ENCODE data around the gene KLHL42.
"Not testable (repeated sequence)": the region's sequence is repeated elsewhere in the genome, so short reads cannot be mapped to it uniquely, and the experiment has no call there.

Gene KLHL42, protein sequence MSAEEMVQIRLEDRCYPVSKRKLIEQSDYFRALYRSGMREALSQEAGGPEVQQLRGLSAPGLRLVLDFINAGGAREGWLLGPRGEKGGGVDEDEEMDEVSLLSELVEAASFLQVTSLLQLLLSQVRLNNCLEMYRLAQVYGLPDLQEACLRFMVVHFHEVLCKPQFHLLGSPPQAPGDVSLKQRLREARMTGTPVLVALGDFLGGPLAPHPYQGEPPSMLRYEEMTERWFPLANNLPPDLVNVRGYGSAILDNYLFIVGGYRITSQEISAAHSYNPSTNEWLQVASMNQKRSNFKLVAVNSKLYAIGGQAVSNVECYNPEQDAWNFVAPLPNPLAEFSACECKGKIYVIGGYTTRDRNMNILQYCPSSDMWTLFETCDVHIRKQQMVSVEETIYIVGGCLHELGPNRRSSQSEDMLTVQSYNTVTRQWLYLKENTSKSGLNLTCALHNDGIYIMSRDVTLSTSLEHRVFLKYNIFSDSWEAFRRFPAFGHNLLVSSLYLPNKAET

DNA sequence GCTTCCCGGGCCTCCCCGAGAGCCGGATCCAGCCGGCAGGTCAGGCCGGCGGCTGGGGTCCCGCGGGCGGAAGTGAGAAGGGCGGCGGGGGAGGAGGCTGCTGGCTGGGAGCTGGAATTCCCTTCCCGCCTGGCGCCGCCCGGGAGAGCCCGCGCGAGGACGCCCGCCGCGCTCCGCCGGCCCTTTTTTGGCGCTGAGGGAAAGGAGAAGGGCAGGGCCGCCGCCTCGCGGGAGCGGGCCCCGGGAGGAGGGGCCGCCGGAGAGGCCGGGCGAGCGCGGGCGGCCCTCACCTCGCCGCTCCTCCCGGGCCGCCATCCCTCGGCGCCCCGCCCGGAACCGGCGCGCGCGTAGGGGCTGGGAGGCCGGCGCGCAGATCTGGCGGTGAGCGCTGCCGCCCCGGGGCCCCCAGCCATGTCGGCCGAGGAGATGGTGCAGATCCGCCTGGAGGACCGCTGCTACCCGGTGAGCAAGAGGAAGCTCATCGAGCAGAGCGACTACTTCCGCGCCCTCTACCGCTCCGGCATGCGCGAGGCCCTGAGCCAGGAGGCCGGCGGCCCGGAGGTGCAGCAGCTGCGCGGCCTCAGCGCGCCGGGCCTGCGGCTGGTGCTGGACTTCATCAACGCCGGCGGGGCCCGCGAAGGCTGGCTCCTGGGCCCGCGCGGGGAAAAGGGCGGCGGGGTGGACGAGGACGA lies at the start of gene KLHL42, which contains the start of gene MANSC4:
Gene KLHL42, plus strand, starts transcription at position 314 of the 692 bp plus-strand sequence. Its CDS starts 98 bp downstream, at position 412.
Gene MANSC4, minus strand, starts transcription at position 317 of the 692 bp plus-strand sequence. CDS start 8,960 bp downstream, outside the sequence.
- peak; percentile 78 for DNase-seq

DNA sequence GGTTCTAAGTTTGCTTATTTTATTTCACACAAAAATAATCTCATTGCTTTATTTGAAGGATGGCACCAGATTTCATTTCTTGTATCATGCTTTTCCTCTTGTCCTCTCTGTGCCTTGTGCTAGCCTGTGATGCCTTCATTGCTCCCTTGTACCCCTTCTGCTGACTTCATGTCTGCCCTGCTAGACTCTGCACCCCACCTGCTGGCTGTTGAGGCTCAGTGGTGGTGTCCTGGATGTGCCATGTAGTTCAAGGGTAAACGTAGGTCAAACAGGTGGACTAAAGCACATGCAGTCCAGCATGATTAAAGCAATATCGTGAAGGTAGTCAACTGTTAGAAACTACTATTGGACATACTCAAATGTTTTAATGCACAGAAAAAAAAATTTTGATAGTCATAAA lies 47.8 kb upstream of the KLHL42 start:
- peak; percentile 6 for DNase-seq

DNA sequence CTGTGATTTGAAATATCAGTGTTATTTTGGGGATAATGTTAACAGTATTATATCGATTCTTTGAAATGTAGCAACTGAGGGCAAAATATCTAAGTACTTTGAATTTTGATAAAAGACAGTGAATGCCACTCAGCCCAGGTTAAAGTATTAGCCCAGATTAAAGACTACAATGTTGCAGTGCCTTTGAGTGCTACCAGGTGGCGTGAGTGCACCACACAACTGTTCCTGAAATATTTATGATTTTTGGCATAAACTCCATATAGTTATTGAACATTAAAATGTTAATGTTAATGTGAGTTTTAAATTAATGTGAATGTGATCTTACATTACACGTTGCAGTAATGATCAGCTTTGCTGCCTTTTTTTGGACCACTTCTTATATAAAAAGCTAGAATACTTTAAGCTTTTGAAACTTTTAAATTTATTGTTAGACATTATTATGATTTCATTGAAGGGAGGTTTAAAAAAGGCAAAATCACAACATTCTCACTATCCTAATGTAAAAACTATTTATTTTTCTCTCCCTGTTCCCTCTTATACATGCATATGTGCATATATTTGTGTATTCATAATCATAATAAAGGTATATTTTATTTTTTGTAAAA lies 46.9 kb upstream of the KLHL42 start:
- peak; percentile 24 for DNase-seq

DNA sequence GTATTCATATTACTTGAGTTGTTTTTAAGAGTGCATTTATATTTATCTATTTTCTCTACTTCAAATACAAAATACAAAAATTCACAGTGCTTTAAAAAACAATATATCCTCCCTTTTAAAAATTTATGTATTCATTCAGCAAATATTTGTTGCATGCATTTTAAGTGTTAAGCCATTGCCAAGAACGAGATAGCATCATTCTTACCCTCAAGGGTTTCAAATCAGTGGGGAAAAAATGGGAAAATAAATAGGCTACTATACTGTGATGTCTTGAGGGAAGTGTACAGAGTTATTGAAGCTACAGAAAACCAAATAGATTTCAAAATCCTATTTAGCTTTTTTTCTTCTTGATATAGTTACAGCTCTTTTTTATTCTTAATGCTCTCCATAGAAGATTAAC lies 46.2 kb upstream of the KLHL42 start:
- DNase-seq: no peak

DNA sequence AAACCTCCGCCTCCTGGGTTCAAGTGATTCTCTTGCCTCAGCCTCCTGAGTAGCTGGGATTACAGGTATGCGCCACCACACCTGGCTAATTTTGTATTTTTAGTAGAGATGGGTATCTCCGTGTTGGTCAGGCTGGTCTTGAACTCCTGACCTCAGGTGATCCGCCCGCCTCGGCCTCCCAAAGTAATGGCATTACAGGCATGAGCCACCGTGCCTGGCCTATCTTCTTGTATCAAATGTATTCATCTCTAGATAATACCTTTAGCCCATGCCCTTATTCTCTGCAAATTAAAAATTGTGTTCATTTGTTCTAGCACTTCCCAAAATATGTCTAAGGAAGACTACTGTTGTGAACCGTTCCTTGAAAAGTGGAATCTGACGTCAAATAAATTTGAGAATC lies 45.7 kb upstream of the KLHL42 start:
- DNase-seq: not testable (repeated sequence)

DNA sequence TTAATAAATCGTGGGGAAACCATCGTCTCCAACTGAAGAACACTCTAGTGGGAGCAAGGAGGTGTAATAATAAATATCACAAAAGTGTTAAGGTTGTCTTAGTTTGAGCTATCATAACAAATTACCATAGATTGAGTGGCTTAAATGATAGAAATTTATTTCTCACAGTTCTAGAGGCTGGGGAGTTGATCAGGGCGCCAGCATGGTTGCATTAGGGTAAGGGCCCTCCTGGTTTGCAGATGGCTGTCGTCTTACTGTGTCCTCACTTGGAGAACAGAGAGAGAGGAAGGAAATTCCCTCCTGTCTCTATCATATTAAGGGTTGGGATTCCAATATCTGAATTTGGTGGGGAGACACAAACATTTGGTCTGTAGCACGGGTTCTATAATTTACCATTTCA lies 36.4 kb upstream of the KLHL42 start:
- DNase-seq: no peak

DNA sequence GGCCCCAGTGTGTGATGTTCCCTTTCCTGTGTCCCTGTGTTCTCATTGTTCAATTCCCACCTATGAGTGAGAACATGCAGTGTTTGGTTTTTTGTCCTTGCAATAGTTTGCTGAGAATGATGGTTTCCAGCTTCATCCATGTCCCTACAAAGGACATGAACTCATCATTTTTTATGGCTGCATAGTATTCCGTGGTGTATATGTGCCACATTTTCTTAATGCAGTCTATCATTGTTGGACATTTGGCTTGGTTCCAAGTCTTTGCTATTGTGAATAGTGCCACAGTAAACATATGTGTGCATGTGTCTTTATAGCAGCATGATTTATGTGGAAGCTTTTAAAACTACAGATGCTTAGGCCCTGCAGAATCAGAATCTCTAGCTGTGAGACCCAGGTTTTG lies 34.3 kb upstream of the KLHL42 start:
- DNase-seq: peak; percentile 48

DNA sequence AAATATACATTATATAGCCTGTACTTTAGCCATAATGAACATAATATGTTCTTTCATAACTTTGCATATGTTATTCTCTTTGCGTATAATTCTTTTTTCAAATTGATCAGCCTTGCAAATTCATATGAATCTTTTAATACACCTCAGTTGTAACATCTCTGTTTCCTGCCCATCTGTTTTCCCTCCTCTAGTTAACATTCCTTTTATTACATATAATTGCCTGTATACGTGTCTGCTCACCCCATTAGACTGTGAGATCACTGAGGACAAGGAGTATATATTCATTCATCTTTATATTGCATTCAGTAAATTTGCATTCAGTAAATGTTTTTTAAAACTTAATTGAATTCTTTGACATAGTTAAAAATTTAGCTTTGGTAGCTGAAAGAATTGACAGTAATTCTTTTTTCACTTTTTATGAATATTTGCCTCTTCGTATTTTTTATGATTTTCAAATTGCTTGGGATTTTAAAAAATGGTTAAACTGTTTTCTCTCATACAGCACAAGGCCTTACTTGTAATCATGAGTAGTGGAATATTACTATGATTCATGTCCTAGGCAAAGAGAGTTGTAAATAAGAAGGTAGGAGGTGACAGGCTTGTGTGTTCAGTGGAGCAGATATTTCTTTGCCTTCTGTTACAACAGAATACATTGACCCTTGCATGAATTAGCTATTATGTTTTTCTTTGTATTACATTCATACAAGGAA lies 32.8 kb upstream of the KLHL42 start:
- peak; percentile 54 for DNase-seq

DNA sequence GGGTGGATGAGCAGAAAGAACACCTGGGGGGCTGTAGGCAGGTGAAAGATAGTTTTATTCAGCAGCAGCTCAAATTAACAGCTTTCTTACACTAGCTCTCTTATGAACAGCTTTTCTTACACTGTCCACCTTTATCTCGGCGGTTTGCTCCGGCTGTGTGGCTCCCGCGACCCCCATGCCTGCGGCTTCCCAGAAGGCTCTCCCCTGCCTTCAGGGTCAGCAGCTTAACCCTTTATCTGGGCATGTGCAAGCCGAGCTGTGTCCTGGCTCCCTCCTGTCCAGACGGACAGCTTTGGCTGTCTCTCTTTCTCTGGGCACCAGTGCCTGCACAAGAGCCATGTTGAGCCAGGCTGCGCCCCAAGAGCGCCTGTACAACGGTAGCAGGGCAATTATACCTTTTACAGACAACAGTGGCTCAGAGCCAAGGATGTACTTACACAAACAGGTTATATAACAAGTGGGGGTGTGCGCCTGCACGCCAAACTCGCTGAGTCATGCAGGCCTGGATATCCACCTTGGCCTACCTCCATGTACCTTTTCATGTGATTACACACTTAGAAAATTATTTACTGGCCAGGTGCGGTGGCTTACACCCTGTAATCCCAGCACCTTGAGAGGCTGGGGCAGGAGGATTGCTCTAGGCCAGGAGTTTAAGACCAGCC lies 28.5 kb upstream of the KLHL42 start:
- DNase-seq: peak; percentile 93

DNA sequence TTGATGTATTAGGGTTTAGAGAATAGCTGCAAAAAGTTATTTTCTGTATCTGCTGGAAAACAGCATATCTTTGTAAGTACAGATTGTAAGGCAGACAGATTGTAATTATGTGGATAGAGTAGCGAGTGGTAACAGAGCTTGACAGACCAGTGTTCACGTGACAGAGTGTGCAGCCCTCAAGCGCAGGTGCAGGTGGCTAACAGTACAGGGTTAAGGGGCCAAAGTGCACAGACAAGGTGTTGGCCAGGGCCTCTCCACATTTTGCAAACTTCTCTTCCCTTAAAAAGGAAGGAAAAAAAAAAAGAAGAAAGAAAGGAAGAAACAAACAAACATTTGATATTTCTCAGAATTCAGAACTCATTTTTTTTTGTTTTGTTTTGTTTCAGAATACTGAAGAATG lies 25.2 kb upstream of the KLHL42 start:
- no peak for DNase-seq

DNA sequence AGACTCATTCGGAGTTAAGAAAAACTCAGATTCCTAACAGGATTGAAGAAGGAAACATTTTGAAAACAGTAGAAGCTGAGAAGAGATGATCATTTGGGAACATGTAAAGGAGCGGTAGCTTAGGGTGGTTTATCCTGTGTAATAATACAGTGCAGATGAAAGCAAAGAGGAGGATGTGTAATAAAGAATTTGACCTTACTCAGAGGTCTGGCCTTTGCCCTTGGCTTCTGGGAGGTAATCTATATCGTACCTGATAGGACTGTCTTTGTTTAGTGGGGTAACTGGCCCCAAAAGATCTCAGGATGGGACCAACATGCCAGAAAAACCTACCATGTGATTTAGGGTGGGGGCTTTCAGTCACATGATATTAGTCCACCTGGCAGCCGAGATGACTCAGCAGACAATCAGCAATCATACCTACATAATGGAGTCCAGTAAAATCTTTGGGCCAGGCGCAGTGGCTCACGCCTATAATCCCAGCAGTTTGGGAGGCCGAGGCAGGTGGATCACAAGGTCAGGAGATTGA lies 23.3 kb upstream of the KLHL42 start:
- no peak for DNase-seq

DNA sequence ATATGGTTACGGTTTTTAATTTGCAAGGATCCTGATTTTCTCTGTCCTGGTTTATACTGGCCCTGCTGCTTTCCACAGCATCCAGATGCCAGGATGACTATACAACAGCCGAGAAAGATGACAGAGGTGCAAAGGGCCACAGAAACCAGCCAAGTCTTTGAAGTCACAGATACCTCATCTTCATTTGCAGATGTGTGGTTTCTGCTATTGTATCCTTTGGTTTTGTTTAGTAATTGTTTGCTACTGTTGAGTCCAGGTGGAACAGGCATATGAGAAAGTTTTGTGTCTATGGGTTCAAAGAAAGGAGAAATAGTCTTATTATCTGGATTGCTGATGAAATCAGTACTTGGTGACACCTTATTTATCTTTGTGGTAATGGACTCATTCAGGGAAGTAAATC lies 17.3 kb upstream of the KLHL42 start:
- DNase-seq: no peak

DNA sequence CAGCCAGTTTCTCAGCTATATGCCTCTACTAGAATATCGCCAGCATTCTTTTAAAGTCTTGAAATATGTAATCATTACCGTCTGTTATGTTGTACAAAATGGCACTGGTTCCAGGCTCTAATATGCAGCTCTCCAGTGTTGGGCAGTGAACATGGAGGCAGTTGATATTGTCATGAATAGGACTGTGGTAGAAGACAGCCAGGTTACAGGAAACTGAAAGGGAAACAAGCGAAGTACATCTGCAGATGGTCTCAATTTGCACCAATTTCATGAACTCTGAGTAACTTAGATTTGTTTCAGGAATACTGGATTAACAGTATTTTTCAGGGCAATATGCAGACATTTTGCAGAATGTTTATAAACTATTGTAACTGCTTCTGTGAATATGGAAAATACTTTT lies 13.4 kb upstream of the KLHL42 start:
- DNase-seq: no peak

DNA sequence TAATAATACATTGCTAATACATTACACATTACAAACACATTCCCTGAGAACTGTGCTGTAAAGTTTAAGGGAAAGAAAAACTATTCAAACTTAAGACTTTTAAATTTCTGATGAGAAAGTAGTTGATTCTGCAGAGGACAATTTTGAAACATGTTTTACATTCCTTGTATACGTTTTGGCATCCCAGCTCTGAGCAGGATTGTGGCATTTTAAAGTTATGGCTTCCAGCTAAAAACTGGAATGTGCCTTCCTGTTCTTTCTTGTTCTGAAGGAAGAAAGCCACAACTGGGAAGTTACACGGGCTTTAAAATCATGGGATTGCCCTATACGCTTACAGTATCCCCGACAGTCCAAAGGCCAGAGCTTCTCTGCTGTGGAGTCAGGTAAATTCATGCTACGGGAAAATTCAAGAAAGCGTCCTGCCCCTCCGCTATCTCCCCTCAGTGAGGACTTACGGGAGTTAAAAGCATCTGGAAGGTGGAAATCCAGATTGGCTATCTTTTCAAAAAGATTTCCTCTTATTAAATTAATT lies 10.8 kb upstream of the KLHL42 start:
- no peak for DNase-seq

DNA sequence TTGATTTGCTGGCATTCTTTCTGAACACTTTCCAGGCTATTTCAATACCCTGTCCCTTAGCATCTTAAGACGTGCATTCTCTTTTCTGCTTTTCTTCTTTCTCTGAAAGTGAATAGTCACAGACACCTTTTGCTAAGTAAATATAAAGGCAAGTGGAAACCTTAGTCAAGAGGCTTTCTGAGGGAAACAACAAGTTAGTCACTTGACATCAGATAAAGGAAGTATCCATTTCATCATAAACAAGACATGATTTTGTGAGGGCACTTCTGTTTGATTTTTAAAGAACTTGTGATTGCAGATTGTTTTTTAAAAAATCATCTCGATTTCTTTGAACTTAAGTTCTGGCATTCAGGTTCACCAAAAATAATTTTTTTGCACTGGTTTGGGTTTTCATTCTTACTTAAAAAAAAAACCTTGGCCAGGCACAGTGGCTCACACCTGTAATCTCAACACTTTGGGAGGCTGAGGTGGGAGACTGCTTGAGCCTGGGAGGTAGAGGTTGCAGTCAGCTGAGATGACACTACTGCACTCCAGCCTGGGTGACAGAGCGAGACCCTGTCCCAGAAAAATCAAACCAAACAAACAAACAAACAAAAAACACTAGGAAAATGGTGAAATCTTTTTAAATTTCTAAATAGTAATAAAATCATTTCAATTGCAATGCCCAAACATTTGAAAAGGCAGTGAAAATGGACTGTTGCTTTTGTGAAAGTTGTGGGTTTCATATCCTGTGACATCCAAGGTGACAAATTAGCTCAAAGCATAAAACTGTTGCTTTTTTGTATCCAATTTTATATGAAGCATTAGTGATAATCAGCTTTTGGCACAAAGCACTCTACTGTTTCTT lies 8.3 kb upstream of the KLHL42 start:
- no peak for DNase-seq

DNA sequence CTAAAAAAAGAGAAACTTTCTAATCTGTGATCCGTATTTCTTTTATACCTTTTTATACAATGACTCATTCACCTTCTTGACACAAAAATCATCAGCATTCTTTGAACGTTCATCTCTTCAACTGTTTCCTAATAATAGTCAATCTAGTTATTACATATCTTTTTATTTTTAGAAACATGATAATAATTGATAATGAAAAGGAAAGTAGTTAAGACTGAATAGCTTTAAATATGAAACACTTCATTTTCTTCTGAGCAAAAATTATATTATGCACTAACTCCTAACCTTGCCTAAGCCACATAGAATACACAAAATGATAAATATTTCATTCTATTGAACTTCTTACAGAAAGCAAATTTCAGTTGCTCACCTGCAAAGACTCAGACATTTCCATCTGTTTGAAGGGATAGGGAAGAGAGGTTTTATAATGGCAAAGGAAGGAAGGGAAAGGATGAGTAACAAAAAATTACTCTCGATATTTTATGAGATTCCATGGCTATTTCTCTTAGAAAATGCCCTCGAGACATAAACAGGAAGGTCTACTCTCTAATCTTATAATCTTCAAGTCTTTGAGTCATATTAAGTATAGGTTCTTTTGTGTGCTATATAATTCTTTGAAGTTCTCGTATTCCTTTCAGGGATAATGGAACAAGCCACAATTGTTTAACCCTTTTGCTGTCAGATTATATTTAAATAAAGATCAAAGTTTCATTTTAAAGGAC lies 7.5 kb upstream of the KLHL42 start:
- no peak for DNase-seq

DNA sequence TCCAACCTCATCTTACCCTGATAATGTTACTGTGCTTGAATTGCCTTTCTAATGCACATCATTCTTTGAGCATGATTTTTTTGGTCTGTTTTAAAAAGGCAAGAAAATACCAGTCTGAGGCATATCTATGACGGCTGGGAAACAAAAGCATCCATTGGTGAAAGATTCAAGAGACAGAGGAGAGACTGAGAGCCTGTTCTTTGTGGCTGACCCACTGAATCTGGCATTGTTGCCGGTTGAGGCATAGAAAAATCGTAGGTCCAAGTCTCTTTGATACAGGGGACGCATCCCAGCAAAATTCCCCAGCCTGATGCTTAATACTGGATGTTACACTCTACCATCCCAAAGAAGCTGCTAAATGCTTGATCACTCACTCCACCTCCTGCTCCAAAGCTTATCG lies 2.9 kb upstream of the KLHL42 start:
- DNase-seq: no peak

DNA sequence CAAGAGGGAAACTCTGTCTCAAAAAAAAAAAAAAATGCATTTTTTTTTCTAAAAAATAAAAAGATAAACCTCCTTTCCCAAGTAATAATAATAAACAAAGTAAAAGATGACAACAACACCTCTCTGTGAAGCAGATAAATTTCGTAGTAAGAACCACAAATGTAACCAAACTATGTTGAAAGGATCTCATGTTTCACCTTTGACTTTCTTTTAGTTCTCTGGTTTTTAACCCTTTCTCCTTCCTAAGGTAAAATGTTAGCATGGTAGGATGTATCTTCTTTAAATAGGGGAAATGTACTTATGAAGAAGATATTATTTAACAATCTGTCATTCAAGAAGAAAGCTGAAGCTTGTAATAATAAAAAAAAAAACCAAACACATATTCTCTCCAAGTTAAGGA lies 1.8 kb upstream of the KLHL42 start:
- no peak for DNase-seq

DNA sequence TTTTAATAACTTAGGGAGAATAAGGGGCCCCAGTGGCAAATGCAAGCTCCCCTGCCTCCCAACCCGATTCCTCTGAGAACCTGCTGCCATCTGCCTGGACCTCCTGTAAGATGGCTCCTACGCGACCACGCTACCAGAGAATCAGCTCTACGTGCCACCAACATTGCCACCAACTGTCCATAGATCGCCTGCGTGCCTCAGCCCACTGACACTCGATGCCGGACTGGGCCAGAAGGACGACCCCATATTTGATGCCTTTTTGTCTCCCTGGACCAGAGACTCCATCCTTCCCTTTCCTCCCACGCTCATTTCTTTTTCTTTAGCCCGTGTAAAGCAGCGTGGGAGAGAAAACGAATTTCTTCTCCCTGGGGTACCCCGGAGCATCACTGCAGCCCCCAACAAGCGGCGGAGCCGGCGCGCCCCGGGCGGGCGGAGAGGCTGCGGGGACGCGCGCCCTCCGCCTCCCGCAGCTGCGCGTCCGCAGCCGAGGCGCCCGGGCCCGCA lies 565 bp upstream of the KLHL42 start:
- DNase-seq: peak; percentile 51
